Thoracic aorta (tissue), 2 donors: ENCODE data around the gene SSBP4. TPM values are rescaled to one million over a fixed set of nuclear protein-coding genes. Genes with fewer than 3 reads are reported as not detected.

ENCODE experiments used
- ATAC-seq: fragments of 150-250 bp; one replicate; pipeline ENCODE4 v1.8.0; 2017; ENCODE audit warnings: low read depth; ENCODE audit not compliant: insufficient number of reproducible peaks, low FRiP score
- DNase-seq: peaks from one replicate; pipeline ENCODE4 v3.0.0-alpha.2; 2020; ENCODE audit warnings: low spot score
- H3K27ac ChIP-seq, 2 donors: fragments of 200-600 bp; sonication (generic); 1 replicate in 1 of 2; 2 replicates in 1 of 2; pipeline ENCODE4 v1.5.1; 2016; ENCODE audit warnings: mild to moderate bottlenecking in 2 of 2, moderate library complexity in 2 of 2
- H3K27me3 ChIP-seq: fragments of 200-600 bp; sonication (generic); replicated peaks from 2 replicates; pipeline ENCODE4 v1.6.0; 2016; ENCODE audit warnings: mild to moderate bottlenecking; ENCODE audit not compliant: insufficient read depth
- H3K36me3 ChIP-seq: fragments of 200-600 bp; sonication (generic); one replicate; pipeline ENCODE4 v1.5.1; 2016
- H3K4me1 ChIP-seq, 2 donors: fragments of 200-600 bp; sonication (generic); 1 replicate in 1 of 2; 2 replicates in 1 of 2; pipeline versions ENCODE4 v1.5.1 to v1.6.0; 2016; ENCODE audit warnings: low read depth in 2 of 2, mild to moderate bottlenecking in 1 of 2; ENCODE audit not compliant: control insufficient read depth in 1 of 2
- H3K4me3 ChIP-seq: fragments of 200-600 bp; sonication (generic); 2 replicates; pipeline ENCODE4 v1.5.1; 2016; ENCODE audit warnings: mild to moderate bottlenecking
- H3K9me3 ChIP-seq: fragments of 200-600 bp; sonication (generic); 2 replicates; pipeline ENCODE4 v1.5.1; 2016
- CTCF ChIP-seq: fragments of 200-600 bp; sonication (generic); IDR thresholded peaks from one replicate; pipeline ENCODE4 v1.5.1; 2019; ENCODE audit warnings: antibody characterized with exemption
- total RNA-seq, 2 donors: library from RNA; depleted of rRNA; stranded (reverse); fragments of >200 nt; gene quantifications; one replicate each; pipeline versions ENCODE4 v1.1.0 to v1.2.3, GENCODE V29; 2016

The SSBP4 gene
- total RNA-seq, 2 donors from 2014 or later: 87.7 to 94.9 TPM

- Histone ChIP-seq H3K27ac (peak overlapping the region in 1 of 2 donors; percentile 38), H3K27me3 (no peaks in the 10 kb centered on the region), H3K4me1 (peaks cover 13 to 44% of the 10 kb centered on the region in 2 donors), H3K9me3 (no peaks in the 10 kb centered on the region), H3K36me3 (no peaks in the 10 kb centered on the region), H3K4me3 (peak overlapping the region; percentile 75)
- no peak for DNase-seq
- ATAC-seq: no peak
- no peak for TF ChIP-seq CTCF
Measured at GRCh38 chr19:18433015-18433691, 14.0 kb downstream of the SSBP4 start.

GRCh38 chr19:18433735-18434398 is 14.7 kb downstream of the SSBP4 start:
- DNase-seq (no peak), ATAC-seq (no peak)
- Histone ChIP-seq H3K36me3 (no peaks in the 10 kb centered on the region), H3K9me3 (no peaks in the 10 kb centered on the region), H3K4me3 (peak overlapping the region; percentile 75), H3K4me1 (peaks cover 18 to 45% of the 10 kb centered on the region in 2 donors), H3K27ac (peak overlapping the region in 1 of 2 donors; percentile 26), H3K27me3 (no peaks in the 10 kb centered on the region)
- TF ChIP-seq CTCF: no peak

GRCh38 chr19:18434411-18435175 is 15.4 kb downstream of the SSBP4 start:
- Histone ChIP-seq H3K27me3 (no peaks in the 10 kb centered on the region), H3K36me3 (no peaks in the 10 kb centered on the region), H3K9me3 (no peaks in the 10 kb centered on the region), H3K27ac (peak overlapping the region in 1 of 2 donors; percentile 26), H3K4me3 (peak overlapping the region; percentile 75), H3K4me1 (peaks cover 15 to 45% of the 10 kb centered on the region in 2 donors)
- ATAC-seq (no peak), DNase-seq (no peak)
- no peak for TF ChIP-seq CTCF

GRCh38 chr19:18435178-18435841 is 16.1 kb downstream of the SSBP4 start:
- DNase-seq: no peak
- H3K4me3 ChIP-seq: no peak overlapping the region
- peaks cover 14 to 48% of the 10 kb centered on the region in 2 donors for H3K4me1 ChIP-seq
- no peak for TF ChIP-seq CTCF
- H3K36me3 ChIP-seq: no peaks in the 10 kb centered on the region
- no peak for ATAC-seq
- no peak overlapping the region for H3K27ac ChIP-seq
- no peaks in the 10 kb centered on the region for H3K27me3 ChIP-seq
- H3K9me3 ChIP-seq: no peaks in the 10 kb centered on the region
